B cell (primary cell): Measurements from ENCODE around the gene MRPL41. TPM values are rescaled to one million over a fixed set of nuclear protein-coding genes. Genes with fewer than 3 reads are reported as not detected.
"Not testable (repeated sequence)": the region's sequence is repeated elsewhere in the genome, so short reads cannot be mapped to it uniquely, and the experiment has no call there.

ENCODE experiments used
- ATAC-seq: fragments of 200-7000 bp; cut with Tn5 transposase; one replicate; pipeline ENCODE4 v1.10.0; 2021; ENCODE audit warnings: low read depth, mild to moderate bottlenecking, moderate number of reproducible peaks, moderate library complexity
- CTCF ChIA-PET: fragments of 350-600 bp; sonication (Branson Sonifier 250); formaldehyde crosslinking; loops from one replicate; lab custom pipeline; 2021; ENCODE audit warnings: antibody characterized with exemption, inconsistent platforms; lab: Charles Lee
- POLR2A ChIA-PET: fragments of 350-600 bp; sonication (Branson Sonifier 250); formaldehyde crosslinking; loops from one replicate; lab custom pipeline; 2021; ENCODE audit warnings: antibody characterized with exemption; lab: Charles Lee
- DNase-seq: peaks from one replicate; pipeline ENCODE4 v3.0.0; 2013
- H2AFZ ChIP-seq: 2 replicates; pipeline ENCODE4 v1.6.1; 2012; ENCODE audit warnings: mild to moderate bottlenecking, low read depth, low read length; ENCODE audit not compliant: insufficient read depth, poor library complexity, severe bottlenecking
- H3K27ac ChIP-seq, 2 donors: 1 replicate in 1 of 2; 2 replicates in 1 of 2; pipeline ENCODE4 v1.5.1; 2012 to 2013; ENCODE audit warnings: low read length in 2 of 2, mild to moderate bottlenecking in 2 of 2, moderate library complexity in 1 of 2
- H3K27me3 ChIP-seq, 4 experiments: fragments of 200-600 bp in 1 of 4; sonication (generic) in 1 of 4; replicated peaks in 1 of 4; 1 replicate in 2 of 4; 2 replicates in 2 of 4; pipeline versions ENCODE4 v1.6.1 to v1.7.0; 2013 to 2016; ENCODE audit warnings: low read length in 3 of 4, mild to moderate bottlenecking in 2 of 4, mixed read lengths in 1 of 4, moderate library complexity in 1 of 4; ENCODE audit not compliant: insufficient read depth in 4 of 4, control insufficient read depth in 3 of 4; ENCODE audit errors: control extremely low read depth in 1 of 4
- H3K36me3 ChIP-seq, 2 experiments: replicated peaks in 1 of 2; 1 replicate in 1 of 2; 2 replicates in 1 of 2; pipeline versions ENCODE4 v1.6.1 to v1.7.1; 2013; ENCODE audit warnings: low read length in 1 of 2; ENCODE audit not compliant: insufficient read depth in 2 of 2, control insufficient read depth in 1 of 2; ENCODE audit errors: control extremely low read depth in 1 of 2, extremely low read depth in 1 of 2
- H3K4me1 ChIP-seq, 2 donors: fragments of 200-600 bp in 1 of 2; sonication (generic) in 1 of 2; 1 replicate in 1 of 2; 2 replicates in 1 of 2; pipeline versions ENCODE4 v1.5.1 to v1.6.1; 2013 to 2017; ENCODE audit warnings: low read length in 2 of 2; ENCODE audit not compliant: control insufficient read depth in 2 of 2, insufficient read depth in 2 of 2
- H3K4me2 ChIP-seq: replicated peaks from 2 replicates; pipeline ENCODE3; 2012; ENCODE audit warnings: mild to moderate bottlenecking, low read depth, low read length; ENCODE audit not compliant: poor library complexity, severe bottlenecking
- H3K4me3 ChIP-seq, 5 experiments: fragments of 200-600 bp in 1 of 5; sonication (generic) in 1 of 5; 1 replicate in 3 of 5; 2 replicates in 2 of 5; pipeline versions ENCODE4 v1.5.1 to v1.7.0; 2011 to 2016; ENCODE audit warnings: low read length in 4 of 5, mild to moderate bottlenecking in 4 of 5, low read depth in 2 of 5, control low read depth in 1 of 5, moderate library complexity in 1 of 5; ENCODE audit not compliant: insufficient read depth in 1 of 5; ENCODE audit errors: control extremely low read depth in 1 of 5, extremely low read depth in 1 of 5
- H3K79me2 ChIP-seq: fragments of 200-600 bp; sonication (generic); one replicate; pipeline ENCODE4 v1.6.0; 2016; ENCODE audit warnings: low read length; ENCODE audit not compliant: control insufficient read depth, insufficient read depth
- H3K9ac ChIP-seq: fragments of 200-600 bp; sonication (generic); 2 replicates; pipeline ENCODE4 v1.6.1; 2017; ENCODE audit warnings: mild to moderate bottlenecking, low read length, moderate library complexity
- H3K9me3 ChIP-seq, 3 donors: one replicate each; pipeline versions ENCODE4 v1.6.1 to v1.7.1; 2013; ENCODE audit warnings: low read length in 2 of 3; ENCODE audit not compliant: control insufficient read depth in 2 of 3, insufficient read depth in 1 of 3; ENCODE audit errors: control extremely low read depth in 1 of 3
- H4K20me1 ChIP-seq: 2 replicates; pipeline ENCODE4 v1.6.0; 2012; ENCODE audit warnings: mild to moderate bottlenecking, low read length; ENCODE audit not compliant: insufficient read depth, control insufficient read depth, poor library complexity, severe bottlenecking
- H3K27ac Mint-ChIP-seq: one replicate; pipeline ENCODE4 v1.8.0; 2021; ENCODE audit warnings: mixed read lengths
- H3K27me3 Mint-ChIP-seq: one replicate; pipeline ENCODE4 v1.8.0; 2021; ENCODE audit warnings: mixed read lengths
- H3K4me1 Mint-ChIP-seq: one replicate; pipeline ENCODE4 v1.8.0; 2021; ENCODE audit warnings: mixed read lengths
- H3K4me3 Mint-ChIP-seq: one replicate; pipeline ENCODE4 v1.8.0; 2021; ENCODE audit warnings: mixed read lengths
- H3K9me3 Mint-ChIP-seq: one replicate; pipeline ENCODE4 v1.8.0; 2022; ENCODE audit warnings: mixed read lengths; ENCODE audit not compliant: insufficient read depth
- CTCF ChIP-seq: fragments of 200-600 bp; IDR thresholded peaks from one replicate; pipeline ENCODE4 v1.8.0; 2022; ENCODE audit warnings: antibody characterized with exemption, mild to moderate bottlenecking
- EZH2 ChIP-seq: IDR thresholded peaks from 2 replicates; pipeline ENCODE4 v1.6.1; 2012; ENCODE audit warnings: borderline replicate concordance, low read depth, mild to moderate bottlenecking, moderate library complexity, low read length; ENCODE audit not compliant: insufficient read depth, poor library complexity, severe bottlenecking
- WGBS: methylation state at CpG from one replicate; pipeline ENCODE4 v1.1.5; 2013; ENCODE audit warnings: missing lambda C conversion rate; ENCODE audit not compliant: insufficient coverage; 5-methylcytosine and 5-hydroxymethylcytosine counted together
- intact Hi-C: fragments of 100-400 bp; cut with micrococcal nuclease; formaldehyde crosslinking; loops from one replicate; pipeline ENCODE4 v1.10.0; 2022
- polyA plus RNA-seq: library from polyadenylated mRNA; depleted of rRNA; stranded (reverse); fragments of >200 nt; gene quantifications from 2 replicates; pipeline ENCODE4 v1.2.3, GENCODE V29; 2012
- total RNA-seq, 2 donors: library from RNA; stranded (reverse); fragments of 120-200 nt in 1 of 2; gene quantifications; 1 replicate in 1 of 2; 2 replicates in 1 of 2; pipeline versions ENCODE4 v1.2.3 to v1.2.4, GENCODE V29; 2013 to 2022

The MRPL41 gene
- total and polyA plus RNA-seq, 2 donors (not counting 1 experiment from before 2014, with no cell fraction given): 59.2 to 70.9 TPM

DNA sequence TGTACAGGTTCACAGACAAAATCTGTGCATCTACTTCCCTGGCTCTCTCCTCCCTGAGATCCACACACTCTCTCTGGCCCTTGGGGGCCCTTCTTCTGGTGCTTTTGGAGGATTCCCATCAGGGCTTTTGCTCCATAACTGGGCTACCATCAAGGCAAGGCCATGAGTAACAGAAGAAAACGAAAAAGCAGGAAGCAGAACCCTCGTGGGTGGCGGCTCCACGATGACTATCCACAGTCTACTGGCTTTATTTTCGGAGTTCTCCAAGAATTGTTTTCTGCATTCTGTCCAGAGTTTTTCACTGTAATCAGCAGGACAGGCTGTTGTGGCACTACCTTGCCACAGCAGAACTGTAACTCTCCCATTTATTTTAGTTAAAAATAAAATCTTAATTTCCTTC, 21.3 kb upstream of the MRPL41 start:
- TF ChIP-seq CTCF (no peak), EZH2 (no peak)
- peaks cover 0 to under 1% (median 0%) of the 10 kb centered on the region in 3 donors for H3K9me3 ChIP-seq
- intact Hi-C loops: loop anchor here (10.0 kb wide), 1 partner anchor 236 kb away; no protein-coding TSS in a partner anchor
- no peak for ATAC-seq
- no peaks in the 10 kb centered on the region for H3K27me3 Mint-ChIP-seq
- H3K4me1 Mint-ChIP-seq: peaks cover 19% of the 10 kb centered on the region
- H3K4me3 ChIP-seq: no peak overlapping the region
- ChIA-PET POLR2A (no interaction called here), CTCF (no interaction called here)
- H3K36me3 ChIP-seq: no peaks in the 10 kb centered on the region
- no peaks in the 10 kb centered on the region for H3K27me3 ChIP-seq
- peaks cover 27% of the 10 kb centered on the region for H3K79me2 ChIP-seq
- no peak overlapping the region for H3K27ac ChIP-seq
- peaks cover 7 to 11% of the 10 kb centered on the region in 2 donors for H3K4me1 ChIP-seq
- H3K4me3 Mint-ChIP-seq: no peak overlapping the region
- no peak for DNase-seq
- H4K20me1 ChIP-seq: peaks cover 13% of the 10 kb centered on the region
- WGBS: 69% methylated on average over 5 of the region's 5 CpGs
- no peak overlapping the region for H3K27ac Mint-ChIP-seq
- H3K4me2 ChIP-seq: no peak overlapping the region
- no peak overlapping the region for H2AFZ ChIP-seq
- H3K9ac ChIP-seq: no peak overlapping the region
- no peaks in the 10 kb centered on the region for H3K9me3 Mint-ChIP-seq

GRCh38 chr9:137531099-137531765, 20.4 kb upstream of the MRPL41 start:
- CTCF ChIA-PET: no interaction called here
- TF ChIP-seq CTCF (no peak), EZH2 (no peak)
- Histone ChIP-seq H3K4me2 (no peak overlapping the region), H2AFZ (peak overlapping the region; percentile 6), H3K9me3 (peaks cover 0 to 10% (median 3%) of the 10 kb centered on the region in 3 donors), H3K27ac (no peak overlapping the region), H3K79me2 (peaks cover 27% of the 10 kb centered on the region), H3K27me3 (no peaks in the 10 kb centered on the region), H3K4me3 (no peak overlapping the region), H3K4me1 (peaks cover 9 to 12% of the 10 kb centered on the region in 2 donors), H3K9ac (no peak overlapping the region), H3K36me3 (no peaks in the 10 kb centered on the region), H4K20me1 (peaks cover 13% of the 10 kb centered on the region)
- intact Hi-C loops: loop anchor here (10.0 kb wide), 1 partner anchor 236 kb away; no protein-coding TSS in a partner anchor
- H3K27ac Mint-ChIP-seq: no peak overlapping the region
- POLR2A ChIA-PET: no interaction called here
- H3K4me3 Mint-ChIP-seq: no peak overlapping the region
- peaks cover 2% of the 10 kb centered on the region for H3K9me3 Mint-ChIP-seq
- DNase-seq: no peak
- H3K27me3 Mint-ChIP-seq: no peaks in the 10 kb centered on the region
- ATAC-seq: no peak
- peaks cover 21% of the 10 kb centered on the region for H3K4me1 Mint-ChIP-seq
- WGBS: 3% methylated on average over 6 of the region's 17 CpGs

DNA sequence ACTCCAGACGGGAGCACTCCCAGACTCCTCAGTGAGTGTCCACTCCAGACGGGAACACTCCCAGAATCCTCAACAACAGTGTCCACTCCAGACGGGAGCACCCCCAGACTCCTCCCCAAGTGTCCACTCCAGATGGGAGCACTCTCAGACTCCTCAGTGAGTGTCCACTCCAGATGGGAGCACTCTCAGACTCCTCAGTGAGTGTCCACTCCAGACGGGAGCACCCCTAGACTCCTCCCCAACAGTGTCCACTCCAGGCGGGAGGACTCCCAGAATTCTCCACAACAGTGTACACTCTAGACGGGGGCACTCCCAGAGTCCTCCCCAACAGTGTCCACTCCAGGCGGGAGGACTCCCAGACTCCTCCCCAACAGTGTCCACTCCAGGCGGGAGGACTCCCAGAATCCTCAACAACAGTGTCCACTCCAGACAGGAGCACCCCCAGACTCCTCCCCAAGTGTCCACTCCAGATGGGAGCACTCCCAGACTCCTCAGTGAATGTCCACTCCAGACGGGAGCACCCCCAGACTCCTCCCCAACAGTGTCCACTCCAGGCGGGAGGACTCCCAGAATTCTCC, 18.7 kb upstream of the MRPL41 start:
- CTCF ChIA-PET, H3K9ac ChIP-seq, H3K36me3 ChIP-seq, H3K27me3 Mint-ChIP-seq, H3K4me3 ChIP-seq, H2AFZ ChIP-seq, ATAC-seq, POLR2A ChIA-PET, H3K4me3 Mint-ChIP-seq, H3K27ac ChIP-seq, H3K27ac Mint-ChIP-seq, H3K4me2 ChIP-seq, H3K9me3 Mint-ChIP-seq, H3K27me3 ChIP-seq, DNase-seq: not testable (repeated sequence)
- intact Hi-C loops: loop anchor here (10.0 kb wide), 1 partner anchor 238 kb away; no protein-coding TSS in a partner anchor
- 92% methylated on average over 10 of the region's 10 CpGs for WGBS
- peaks cover 19 to 28% of the 10 kb centered on the region in 2 donors for H3K4me1 ChIP-seq
- H3K4me1 Mint-ChIP-seq: peaks cover 35% of the 10 kb centered on the region
- H4K20me1 ChIP-seq: peaks cover 13% of the 10 kb centered on the region
- H3K79me2 ChIP-seq: peaks cover 27% of the 10 kb centered on the region
- H3K9me3 ChIP-seq: peaks cover 1 to 26% (median 8%) of the 10 kb centered on the region in 3 donors
